Ovary (tissue), 3 donors: ENCODE results near the gene FAM234B.

Experiments
- CTCF ChIP-seq, 3 donors: fragments of 450-650 bp in 2 of 3; fragments of 200-600 bp in 1 of 3; IDR thresholded peaks; one replicate each; pipeline versions ENCODE4 v1.5.1 to v1.8.0; 2016 to 2022; ENCODE audit warnings: antibody characterized with exemption in 3 of 3, mild to moderate bottlenecking in 1 of 3
- EP300 ChIP-seq: sonication (generic); formaldehyde crosslinking; IDR thresholded peaks from one replicate; pipeline ENCODE4 v1.6.1; 2017; ENCODE audit warnings: antibody characterized with exemption
- POLR2A ChIP-seq: fragments of 450-650 bp; IDR thresholded peaks from one replicate; pipeline ENCODE4 v1.6.1; 2017; ENCODE audit warnings: antibody characterized with exemption, mild to moderate bottlenecking, moderate library complexity
- donor health status: DM: no; HTN: no; CAD: no.

GRCh38 chr12:13117029-13117428, 72.8 kb downstream of the FAM234B start:
- TF ChIP-seq CTCF (IDR thresholded peaks at IDR 0.05): no peak
- no peak for TF ChIP-seq POLR2A
- TF ChIP-seq EP300: no peak
